HG03460 (cell line): ENCODE data around the gene SH2D5.
A peak's percentile ranks its signal among the peaks of the same experiment; 100 is the strongest.

Source experiments
- ATAC-seq: cut with Tn5 transposase; IDR thresholded peaks from one replicate; pipeline ENCODE4 v1.9.1; 2021; ENCODE audit not compliant: unreplicated experiment

The SH2D5 gene

DNA sequence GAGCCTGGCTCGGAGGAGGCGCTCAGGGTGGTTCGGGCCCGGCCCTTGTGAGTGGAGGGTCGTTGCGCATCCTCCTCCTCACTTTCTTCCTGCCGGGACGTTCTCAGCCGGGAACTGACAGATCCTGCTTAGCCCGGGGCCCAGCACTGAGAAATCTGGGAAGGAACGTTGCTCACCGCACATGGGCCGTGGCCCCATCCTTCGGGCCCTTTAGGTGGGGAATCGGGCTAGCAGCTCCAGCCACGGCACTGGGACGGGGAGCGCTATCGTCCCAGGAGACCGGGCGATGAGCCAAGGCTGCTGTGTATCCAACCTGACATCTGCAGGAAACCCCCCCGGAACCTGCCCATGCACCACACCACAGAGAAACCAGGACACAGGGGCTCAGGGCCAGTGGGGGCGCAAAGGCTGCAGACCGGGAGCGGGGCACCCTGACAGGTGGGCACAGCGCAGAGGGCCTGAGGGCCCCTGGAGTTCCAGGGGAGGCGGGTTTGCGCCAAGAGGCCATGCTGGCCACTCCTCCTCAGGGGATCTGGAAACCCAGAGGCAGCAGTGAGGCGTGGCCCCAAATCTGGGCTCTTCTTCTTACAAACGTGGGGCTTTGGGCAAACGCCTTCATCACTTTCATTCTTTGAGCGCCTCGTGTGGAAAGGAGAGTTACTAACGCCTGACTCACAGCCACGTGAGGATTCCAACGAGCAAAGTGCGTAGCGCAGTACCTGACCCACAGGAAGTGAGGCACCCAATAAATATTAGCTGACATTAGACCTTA is at the start of gene SH2D5:
SH2D5 (minus strand) TSS at position 116 of the 772 bp plus-strand sequence. CDS start 4,659 bp downstream, outside the sequence.
- ATAC-seq, result peak; percentile 44

GRCh38 chr1:20775700-20776099 is 43.2 kb upstream of the SH2D5 start:
- ATAC-seq, result no peak

DNA sequence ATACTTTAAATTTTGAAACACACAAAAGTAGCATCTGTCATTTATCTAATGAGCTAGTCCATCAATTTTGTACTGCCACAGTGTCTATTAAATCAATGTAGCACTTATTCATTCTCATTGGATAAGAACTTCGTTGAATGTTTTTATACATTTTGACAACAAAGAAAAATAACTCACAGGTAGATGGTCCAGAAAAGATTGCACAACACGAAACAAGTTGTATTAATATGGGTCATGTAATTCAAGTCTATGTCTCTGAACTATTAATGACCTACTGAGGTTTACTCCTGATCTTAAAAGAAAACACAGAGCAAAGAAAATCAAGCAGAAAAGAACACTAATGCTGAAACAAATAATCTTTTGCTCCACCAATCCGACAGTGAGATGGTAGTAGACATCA is 39.3 kb upstream of the SH2D5 start:
- ATAC-seq, result no peak

GRCh38 chr1:20770314-20771087 is 38.0 kb upstream of the SH2D5 start:
- ATAC-seq, result no peak

DNA sequence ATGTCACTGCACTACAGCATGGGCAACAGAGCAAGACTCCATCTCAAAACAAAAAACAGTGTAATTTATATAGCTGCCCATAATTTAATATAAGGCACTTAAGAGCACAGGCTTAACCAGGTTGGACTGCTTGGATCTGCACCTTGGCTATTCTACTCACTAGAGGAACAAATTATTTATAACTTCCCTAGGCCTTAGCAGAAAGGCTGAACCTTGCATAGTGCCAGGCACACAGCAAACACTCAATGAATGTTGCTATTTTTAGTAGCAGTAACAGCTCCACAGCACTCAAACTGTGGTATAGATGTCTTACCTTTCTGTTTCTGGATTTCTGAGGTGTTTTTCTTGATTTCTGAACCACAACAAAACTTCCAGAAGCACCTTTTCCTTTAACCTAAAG is 34.8 kb upstream of the SH2D5 start:
- ATAC-seq, result no peak

GRCh38 chr1:20763417-20763816 is 30.9 kb upstream of the SH2D5 start:
- ATAC-seq, result no peak

GRCh38 chr1:20760322-20760721 is 27.8 kb upstream of the SH2D5 start:
- ATAC-seq, result no peak

GRCh38 chr1:20753589-20753988 is 21.1 kb upstream of the SH2D5 start:
- ATAC-seq, result no peak

DNA sequence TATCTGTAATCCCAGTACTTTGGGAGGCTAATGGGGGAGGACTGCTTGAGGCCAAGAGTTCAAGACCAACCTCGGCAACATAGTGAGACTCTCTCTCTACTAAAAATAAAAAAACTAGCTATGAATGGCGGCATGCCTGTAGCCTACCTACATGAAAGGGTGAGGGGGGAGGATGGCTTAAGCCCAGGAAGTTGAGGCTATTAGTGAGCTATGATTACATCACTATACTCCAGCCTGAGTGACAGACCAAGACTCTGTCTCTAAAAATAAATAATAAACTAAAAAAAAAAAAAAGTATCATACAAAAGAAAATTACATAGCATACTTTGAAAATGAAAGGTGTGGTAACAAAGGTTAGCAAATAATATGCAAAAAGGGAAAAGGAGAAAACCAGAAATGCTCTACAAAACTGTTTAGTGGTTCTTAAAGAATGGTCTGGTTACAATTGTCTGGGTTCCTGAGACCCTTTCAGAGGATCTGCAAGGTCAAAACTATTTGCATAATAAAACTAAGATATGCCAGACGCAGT is 19.0 kb upstream of the SH2D5 start:
- ATAC-seq, result no peak

DNA sequence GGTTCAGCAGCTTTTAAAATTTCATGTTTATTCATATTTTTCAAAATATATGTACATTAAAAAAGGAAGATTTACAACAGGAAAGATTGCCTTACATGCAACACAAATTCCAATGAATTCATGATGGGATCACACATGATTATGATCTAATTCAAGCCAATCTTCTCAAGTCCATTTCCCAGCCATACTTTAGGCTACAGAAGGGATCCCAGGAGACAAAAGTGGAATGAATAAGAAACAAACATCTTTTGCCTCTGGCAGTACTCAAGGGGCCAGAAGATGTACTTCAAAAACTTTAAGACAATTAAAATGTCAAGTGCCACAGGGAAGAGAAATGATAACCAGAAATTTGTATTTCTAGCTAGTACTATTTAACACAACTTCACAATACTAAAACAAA is 10.2 kb upstream of the SH2D5 start:
- no peak for ATAC-seq

DNA sequence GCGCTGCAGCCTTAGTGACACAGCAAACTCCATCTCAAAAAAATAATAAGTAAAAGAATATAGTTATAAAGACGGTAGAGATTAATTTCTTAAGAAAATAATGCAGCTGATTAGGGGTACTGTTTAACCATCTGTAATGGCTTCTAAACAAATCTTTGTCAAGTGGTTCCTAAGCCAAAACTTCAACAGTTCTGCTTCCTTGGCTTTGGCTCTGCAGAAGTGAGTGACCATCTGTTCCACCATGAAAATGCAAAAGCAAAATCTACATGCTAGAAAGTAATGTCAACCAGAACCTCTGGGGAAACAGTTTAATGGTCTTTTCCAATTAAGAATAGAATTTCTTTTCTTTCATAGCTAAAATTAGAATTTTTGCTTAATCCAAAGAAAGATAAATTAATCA is 8.3 kb upstream of the SH2D5 start:
- ATAC-seq, result no peak

DNA sequence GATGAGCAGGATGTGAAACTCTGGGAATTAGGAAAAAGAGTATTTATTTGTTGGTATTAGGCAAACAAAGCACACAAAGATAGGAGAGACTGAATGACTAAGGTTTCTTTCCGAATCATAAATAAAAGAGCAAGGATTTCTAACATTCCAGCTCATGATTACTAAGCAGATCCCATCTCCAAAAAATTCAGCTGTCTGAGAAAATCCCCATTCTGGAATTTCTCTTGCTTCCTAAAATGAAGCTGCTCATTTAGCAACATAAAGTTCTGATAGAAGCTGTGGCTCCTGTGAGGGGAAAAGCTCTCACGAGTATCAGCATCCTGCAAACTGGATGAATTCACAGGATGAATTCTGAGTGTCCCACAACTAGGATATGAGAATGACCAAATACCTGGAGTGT is 6.7 kb upstream of the SH2D5 start:
- no peak for ATAC-seq

DNA sequence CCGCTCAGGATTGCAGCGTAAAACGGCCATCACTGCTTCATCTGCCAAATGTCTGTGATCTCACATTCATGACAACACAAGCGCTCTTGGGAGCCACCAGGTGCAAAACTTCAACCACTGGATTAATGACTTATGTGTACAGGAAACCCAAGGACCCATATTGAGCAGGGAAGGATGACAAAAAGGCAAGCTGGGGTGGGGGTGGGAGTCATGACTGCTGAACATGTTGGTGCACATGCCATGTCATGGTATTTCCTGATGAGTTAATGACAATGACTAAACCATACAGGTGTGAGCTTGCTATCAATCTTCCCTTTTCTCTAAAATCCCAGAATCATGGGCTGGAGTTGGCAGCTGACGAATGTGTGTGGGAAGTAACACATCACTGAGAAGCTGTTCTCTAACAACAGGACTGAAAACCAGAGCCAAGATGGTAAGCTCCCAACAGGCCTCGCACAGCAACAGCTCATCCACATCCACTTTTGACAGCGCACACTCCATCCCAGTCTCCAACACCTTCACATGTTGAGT is 3.1 kb upstream of the SH2D5 start:
- ATAC-seq, result no peak

- ATAC-seq, result peak; percentile 5
Measured at GRCh38 chr1:20733360-20733975, 965 bp upstream of the SH2D5 start.

DNA sequence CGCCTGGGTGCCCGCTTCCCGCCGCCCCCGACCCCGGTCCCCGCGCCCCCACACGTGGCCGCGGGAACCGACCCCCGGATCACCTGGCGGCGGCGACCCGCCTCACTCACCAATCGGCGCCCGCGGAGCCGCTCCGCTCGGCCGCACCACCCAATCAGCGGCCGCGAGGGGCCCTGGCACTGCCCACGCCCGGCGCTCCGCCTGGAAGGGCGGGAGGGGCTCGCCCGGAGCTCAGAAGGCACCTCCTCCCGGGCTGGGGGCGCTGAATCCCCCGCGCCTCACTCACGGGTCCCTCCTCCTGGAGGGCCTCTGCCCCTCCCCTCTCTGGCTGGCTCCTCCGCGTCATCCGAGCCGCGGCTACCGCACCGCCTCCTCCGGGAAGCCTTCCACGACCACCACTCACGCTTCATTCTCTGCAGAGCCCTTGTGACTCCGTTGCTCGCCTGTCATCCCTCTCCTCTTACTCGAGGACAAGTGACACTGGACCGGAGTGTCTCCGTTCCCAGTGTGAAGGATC is 374 bp downstream of the SH2D5 start:
- ATAC-seq, result peak; percentile 54

GRCh38 chr1:20731057-20731991 is 1.2 kb downstream of the SH2D5 start:
- no peak for ATAC-seq

DNA sequence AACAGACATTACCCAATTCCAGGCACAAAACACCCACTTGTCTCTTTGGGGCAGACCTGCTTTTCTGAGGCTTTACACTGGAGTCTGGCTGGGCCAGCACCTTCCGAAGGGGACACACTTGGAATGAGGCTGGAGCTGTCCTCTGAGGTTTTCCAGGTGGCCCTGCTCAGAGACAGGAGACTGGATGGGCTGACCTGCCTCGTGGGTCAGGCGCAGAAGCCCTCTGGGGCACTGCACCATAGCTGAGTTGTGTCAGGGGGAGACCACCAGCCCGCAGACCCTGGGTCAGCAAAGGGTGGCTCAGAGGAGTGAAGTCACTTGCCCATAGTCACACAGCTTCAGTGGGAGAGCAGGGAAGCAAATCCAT is 1.8 kb downstream of the SH2D5 start:
- no peak for ATAC-seq

DNA sequence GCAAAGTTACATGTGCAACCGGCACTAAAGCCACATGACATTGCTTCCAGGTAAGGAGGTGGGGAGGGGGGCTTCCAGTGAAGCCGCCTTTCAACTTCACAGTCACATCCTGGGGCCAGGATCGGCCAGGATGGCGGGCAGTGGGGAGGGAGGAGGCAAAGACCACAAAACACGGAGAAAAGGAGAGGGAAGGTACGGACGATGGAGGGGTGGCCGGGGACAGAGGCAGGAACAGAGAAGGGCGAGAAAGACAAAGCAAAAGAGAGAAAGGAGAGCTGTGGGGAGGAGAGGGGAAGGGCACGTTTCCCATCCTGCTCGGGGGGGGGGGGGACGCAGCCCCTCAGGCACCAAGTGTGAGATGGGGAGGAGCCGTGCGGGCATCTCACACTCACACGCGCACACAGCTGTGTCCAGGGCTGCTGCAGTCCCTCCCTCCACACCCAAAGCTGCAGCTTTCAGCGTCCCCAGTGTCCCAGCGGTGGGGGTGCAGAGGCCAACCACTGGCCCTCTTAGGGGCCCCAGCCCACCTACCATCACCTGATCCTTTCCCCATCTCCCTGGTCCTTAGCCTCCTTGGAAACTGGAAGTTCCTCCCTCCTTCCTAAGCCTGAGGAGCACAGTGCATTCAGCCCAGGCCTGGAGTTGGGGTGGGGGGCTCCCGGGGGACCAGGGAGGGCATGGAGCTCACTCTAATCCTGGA is 2.4 kb downstream of the SH2D5 start:
- ATAC-seq, result no peak

- no peak for ATAC-seq
Measured at GRCh38 chr1:20729155-20729931, 3.2 kb downstream of the SH2D5 start.
